NCI-H345 treated with DMSO at 0.1 percent for 48 hours (cell line): ENCODE results near the gene DUSP9.

Experiments used
- DNase-seq: peaks from one replicate; lab custom pipeline; 2025; ENCODE audit not compliant: unreplicated experiment; lab: John Stamatoyannopoulos, UW

The DUSP9 gene

DNA sequence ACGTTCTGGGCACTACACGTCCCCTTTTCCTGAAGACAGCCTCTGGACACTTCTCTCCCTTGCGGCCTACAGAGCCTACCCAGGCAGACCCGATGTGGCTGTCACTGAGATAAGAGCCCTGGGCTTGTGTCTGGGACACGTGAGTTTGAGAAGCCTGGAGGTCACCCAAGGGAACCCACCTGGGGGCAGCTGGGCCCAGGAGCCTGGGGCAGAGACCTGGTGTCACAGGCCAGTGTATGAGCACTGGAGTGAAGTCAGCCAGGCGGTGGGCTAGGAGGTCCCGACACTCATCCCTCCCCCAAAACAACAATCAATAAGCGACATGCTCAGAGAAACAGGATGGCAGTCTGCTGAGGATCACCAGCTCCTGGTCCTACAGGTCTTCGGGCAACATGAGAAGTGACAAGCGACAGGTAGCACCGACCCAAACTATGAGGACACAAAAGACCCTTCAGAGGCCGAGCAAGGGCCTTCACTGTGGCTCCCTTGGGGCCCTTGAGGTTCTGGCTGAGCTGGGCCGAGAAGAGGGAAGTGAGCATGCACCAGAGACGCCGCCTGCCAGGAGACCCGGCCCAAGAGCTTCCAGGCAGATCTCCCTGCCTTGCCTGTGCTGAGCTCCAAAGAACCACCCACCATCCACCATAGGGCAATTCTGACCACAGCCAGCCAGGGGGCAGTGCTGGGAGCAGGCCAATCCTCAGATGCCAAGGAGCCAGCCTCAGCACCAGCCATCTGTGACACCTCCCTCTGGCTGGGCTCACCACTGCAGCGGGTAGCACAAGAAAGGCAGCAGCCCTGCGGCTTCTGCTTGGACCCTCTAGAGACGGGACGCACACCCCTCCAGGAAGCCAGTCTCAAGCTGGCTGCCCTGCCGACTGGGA, 11.0 kb upstream of the DUSP9 start:
- no peak for DNase-seq

GRCh38 chrX:153636716-153637115, 10.3 kb upstream of the DUSP9 start:
- no peak for DNase-seq

DNA sequence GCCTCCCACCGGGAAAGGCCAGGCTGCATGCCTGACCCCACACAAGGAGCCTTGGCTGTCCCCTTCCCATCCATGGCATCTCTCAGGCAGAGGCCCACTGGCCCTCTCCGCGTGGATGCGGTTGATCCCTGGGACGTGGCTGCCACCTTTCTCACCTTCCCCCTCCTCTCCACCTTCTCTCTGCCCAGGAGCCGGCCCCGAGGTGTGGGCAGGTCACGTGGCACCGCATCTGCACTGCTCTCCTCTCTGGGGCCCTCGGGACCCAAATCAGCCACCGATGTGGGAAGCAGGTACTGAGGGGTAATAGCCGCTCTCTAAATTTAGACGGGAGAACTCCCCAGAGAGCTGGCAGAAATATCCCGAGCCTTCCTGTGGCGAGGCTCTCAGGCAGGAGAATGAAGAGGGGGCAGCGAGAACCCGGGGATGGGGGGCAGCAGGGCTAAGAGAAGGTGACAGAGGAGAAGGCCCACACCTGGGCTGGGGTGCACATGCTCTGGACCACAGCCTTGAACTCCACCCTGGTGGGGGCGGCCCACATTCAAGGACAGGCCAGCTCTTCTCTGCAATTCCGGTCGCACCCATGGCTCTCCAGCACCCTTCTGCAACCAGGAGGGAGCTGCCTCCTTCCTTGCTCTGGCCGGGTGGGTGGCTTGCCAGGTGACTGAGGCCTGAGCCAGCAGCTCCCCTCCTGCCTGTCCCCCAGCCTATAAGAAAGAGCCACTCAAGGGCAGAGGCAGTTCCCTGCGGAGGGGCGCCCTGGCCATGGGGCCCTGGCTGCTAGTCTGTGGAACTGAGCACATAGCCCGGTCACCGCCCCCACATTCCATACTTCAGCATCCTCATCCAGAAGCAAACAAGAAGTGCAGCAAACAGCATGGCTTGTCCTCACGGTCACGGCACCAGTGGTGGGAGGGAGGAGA, 9.6 kb upstream of the DUSP9 start:
- DNase-seq: no peak

- DNase-seq: no peak
Observed at GRCh38 chrX:153638041-153638371, 9.0 kb upstream of the DUSP9 start.

DNA sequence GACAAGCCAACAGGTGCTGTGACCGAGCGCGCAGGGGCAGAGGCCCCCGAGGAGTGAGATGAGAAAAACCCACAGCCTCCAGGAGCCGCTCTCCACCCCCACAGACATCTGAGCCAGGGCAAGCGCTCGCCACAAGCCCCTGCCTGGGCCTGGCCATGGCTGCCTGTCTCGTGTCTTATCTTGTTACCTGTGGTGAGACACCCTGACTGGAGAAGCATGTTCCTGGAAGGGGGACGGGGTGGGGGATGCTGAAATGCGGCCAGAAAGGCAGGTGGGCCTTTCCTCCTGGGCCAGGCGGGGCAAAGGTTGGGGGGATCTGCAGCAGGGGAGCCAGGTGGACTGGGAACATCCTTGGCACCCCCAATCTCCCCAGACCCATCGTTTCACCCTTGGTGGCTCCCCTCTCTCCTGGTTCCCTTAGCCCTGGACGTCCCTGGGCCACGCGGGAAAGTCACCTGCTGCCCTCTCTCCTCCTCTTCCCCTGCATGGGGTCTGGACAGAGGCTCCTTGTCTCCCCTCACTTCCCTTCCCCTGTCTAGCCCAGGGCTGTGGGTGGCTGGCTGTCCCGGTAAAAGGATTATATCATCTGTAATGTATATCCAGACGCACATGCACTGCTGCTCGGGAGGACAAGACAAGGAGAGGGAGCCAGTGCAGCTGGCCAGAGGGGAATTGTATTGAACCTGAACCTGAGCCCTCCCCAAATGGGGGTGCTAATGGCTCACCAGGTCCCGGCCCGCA, 8.4 kb upstream of the DUSP9 start:
- DNase-seq: no peak

GRCh38 chrX:153639177-153640044, 7.6 kb upstream of the DUSP9 start:
- DNase-seq: no peak

GRCh38 chrX:153640045-153640686, 6.8 kb upstream of the DUSP9 start:
- no peak for DNase-seq

DNA sequence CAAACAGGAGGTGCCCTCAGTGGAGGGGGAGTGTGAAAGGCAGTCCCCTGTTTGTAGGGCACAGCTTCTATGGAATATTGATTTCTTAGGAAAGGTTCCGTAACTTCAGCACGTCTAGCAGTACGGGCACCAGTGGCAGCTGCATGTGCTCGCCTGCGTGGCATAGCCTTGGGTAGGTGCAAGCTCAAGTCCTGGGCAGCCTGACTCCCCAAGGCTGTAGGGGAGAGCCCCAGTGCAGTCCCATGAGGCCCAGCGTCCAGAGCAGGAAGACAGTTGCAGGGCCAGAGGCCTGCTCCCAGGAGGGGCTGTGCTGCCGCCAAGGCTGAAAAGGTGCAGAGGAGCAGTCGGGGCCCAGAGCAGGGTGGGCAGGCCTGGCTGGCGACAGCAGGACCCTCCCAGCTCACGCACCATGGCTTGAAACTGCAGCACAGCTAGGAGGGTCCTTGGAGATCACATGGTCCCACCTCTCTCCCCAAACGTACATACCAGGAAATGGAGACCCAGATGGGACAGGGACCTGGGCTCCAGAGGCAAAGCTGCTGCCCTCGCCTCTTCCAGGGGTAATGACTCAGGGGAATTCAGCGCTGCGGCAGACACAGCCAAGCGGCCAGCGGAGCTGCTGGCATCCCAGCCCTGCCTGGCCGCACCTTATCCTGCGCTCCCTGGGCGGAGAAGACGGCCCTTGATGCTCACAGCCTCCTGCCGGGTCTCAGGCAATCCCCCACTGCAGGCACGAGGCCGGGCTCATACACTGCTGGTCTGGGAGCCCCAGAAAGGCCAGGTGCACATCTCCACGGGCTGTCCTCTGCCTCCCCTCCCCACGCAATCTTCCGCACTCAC, 6.0 kb upstream of the DUSP9 start:
- DNase-seq: no peak

DNA sequence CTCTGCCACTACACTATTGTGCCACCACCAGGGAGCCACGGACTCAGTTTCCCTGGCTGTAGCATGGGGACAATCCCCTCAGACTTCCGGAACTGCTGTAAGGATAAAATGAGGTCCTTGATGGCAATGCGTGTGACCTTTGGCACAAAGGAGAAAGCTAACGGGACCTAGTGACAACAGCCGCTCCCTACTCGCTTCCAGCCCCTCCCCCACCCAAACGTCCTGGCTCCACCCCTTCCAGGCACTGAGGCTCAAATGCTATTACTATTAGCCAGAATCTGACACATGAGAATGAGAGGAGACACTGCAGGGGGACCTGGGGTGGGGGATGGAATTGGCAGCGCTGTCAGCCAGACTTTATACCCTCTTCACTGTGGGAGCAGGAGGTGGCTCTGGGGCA, 5.4 kb upstream of the DUSP9 start:
- no peak for DNase-seq

DNA sequence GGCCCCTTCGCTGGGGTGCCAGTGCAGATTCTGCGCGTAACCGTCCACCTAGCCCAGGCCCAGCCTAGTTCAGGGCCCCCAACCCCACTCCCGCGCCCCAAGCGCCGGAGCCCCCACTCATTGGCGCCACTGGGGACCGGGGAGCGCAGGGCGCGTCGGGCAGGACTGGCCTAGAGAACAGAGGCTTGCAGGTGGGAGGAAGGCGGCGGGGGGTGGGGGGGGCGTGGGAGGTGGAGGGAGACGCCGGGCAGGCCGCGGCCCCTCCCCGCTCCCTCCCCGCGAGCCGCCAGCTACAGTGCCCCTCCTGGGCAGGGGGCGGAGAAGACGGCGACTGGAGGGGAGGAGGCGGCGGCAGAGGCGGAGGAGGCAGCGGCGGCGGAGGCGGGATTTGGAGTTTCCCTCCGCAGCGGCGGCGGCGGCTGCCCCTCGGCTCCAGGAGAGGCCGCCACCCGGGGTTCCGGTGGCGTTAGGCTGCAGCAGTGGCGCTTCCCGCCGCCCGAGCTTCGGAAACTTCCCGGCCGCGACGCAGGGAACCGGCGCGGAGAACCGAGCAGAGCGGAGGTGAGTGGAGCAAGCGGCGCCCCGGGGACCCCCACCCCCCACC, 4.8 kb upstream of the DUSP9 start:
- no peak for DNase-seq

- no peak for DNase-seq
Observed at GRCh38 chrX:153642655-153643430, 4.2 kb upstream of the DUSP9 start.

DNA sequence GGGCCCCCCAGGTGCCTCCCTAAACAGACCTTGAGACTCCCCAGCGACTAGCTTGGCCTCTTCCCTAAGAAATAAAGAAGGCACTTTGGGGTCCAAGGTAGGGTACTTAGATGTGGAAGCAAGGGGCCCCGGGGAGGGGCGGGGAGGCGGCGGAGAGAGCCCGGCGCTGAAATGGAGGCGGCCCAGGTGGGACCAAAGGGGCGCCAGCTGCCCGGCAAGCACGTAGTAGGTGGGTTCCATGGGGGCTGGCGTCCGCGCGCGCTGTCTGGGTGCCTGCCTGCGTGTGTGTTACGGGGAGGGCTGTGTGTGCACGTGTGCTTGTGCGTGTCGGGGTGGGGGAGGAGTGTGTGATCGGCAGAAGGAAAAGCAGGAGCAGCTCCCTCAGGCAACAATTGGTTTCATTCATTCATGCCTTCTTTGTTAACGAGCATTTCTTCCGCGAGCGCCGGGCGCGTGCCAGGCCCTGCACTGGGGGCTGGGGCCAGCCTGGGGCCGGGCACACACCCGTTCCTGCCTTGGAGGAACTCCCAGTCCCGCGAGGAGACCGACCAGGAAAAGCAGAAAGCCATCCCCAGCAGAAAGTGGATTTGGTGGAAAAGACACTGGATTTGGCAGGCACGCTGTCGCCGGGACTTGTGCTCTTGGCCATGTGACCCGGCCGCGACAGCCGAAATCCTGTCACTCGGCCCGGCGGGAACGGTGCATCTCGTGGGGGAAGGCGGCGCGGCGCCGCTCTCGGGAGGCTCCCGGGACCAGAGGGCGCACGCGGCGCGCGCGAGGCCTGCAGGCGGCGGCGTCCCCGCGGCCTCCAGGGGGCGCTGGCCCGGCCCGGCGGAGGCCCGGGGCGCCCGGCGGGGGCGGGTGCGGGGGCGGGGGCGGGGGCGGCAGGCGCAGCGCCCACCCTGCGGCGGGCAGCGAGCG, 3.3 kb upstream of the DUSP9 start:
- DNase-seq: no peak

DNA sequence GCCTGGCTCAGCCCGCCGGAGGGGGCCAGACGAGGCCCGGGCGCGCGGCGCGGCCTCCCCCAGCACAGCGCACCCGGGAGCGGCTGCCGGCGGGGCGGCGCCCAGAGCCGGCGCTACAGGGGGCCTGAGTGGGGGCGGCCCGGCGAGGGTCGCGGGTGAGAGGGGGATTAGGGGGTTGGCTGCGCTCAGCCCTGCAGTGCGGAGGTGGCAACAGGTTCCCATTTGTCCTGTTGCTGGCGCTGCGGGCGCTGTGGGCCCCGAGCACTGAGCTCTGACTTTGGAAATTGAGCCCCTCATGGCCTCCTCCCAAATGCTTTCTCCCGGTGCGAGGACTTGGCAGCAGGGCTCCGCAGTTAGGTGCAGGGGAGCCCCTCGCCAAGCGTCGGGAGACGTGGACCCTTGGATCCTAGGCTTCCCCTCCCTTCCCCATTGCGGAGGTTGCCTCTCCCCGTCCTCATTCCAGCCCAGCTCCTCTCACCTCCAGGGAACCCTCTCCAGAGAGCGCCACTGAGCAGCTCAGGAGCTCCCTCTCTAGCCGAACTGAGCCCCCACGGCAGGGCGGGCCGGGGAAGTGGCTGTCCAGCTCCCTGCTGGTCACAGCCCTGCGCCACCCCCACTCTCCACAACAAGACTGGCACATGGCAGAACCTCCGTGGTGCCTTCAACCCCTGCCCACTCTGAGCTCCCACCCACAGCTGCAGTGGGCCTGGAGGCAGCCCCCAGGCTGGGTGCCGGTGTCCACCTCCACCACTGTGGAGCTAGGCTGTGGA, 2.5 kb upstream of the DUSP9 start:
- no peak for DNase-seq

- no peak for DNase-seq
Observed at GRCh38 chrX:153645151-153645550, 1.9 kb upstream of the DUSP9 start.

DNA sequence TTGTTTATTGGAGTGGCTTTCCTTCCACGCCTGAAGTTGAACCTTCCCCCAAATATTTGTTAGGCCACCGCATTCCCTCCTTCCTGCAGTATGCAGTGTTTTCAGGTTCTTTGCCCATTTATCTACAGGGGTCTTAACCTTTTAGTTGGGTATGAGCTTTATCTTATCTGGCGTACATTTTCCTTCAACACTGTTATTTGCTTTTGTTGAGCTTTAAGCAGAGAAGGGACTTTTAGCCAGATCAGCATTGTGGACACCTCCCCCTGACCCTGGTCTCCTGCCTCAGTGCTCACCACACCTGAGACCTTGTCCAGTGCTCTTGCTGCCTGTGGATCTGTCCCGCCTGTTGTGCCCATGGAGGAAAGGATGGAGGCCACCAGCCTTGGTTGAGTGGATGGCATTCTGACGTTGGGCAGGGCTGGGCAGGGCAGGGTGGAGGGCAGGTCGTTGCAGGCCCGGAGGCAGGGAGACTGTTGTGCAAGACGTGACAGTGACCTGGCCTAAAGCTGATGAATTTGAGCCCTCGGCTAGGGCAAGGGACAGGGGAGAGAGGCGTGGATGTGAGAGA, 998 bp upstream of the DUSP9 start:
- DNase-seq: no peak
